AG09309 (cell line): ENCODE measurements around the gene ABCA8.
A peak's percentile ranks its signal among the peaks of the same experiment; 100 is the strongest.
"Not testable (repeated sequence)": the region's sequence is repeated elsewhere in the genome, so short reads cannot be mapped to it uniquely, and the experiment has no call there.

ENCODE experiments used
- DNase-seq: peaks from one replicate; pipeline ENCODE4 v3.0.0-alpha.2; 2010; ENCODE audit warnings: low read depth
- H3K4me3 ChIP-seq: 2 replicates; pipeline ENCODE4 v1.5.1; 2011; ENCODE audit warnings: mild to moderate bottlenecking, low read depth, low read length, moderate library complexity; ENCODE audit not compliant: control insufficient read depth
- TF ChIP-seq, protein P1 (sequence below): IDR thresholded peaks from 2 replicates; pipeline ENCODE4 v1.5.1; 2011; ENCODE audit warnings: mild to moderate bottlenecking, low read depth, low read length, inconsistent platforms; ENCODE audit not compliant: insufficient read depth, control insufficient read depth; ENCODE audit errors: missing control alignments

The ABCA8 gene

DNA sequence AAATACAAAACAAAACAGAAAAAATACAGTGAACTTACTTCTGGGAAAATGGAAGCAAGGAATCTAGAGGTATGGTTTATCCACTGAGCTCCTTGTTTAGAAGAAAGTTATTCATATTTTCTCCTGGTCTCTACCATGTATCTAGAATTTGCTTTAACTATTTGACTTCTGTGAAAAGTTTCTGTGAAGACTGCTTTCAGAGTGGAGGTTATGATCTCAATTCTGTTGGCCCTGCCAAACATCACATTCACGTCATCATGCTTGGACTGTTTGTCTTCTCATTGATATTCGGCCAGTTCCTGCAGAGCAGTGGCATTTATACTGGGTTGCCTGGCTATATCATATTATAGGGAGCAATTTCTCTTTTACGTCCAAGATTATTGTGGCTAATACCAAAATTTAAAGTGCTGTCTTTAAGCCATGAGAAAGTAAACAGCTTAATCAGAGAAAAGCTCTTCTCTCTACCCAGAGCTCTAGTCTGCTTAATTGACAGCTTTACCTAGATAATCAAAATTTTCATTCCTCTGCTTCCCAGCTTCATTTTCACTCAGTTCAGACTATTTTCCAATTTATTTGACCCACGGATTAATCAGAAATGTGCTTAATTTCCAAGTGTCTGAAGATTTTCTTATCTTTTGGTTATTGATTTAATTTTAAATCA lies at the start of gene ABCA8:
ABCA8 (minus strand) TSS at position 212 of the 661 bp plus-strand sequence. CDS start 13,358 bp downstream, outside the sequence.
- no peak for DNase-seq
- H3K4me3 ChIP-seq = no peak within 1 kb of the TSS
- TF ChIP-seq, protein P1, sequence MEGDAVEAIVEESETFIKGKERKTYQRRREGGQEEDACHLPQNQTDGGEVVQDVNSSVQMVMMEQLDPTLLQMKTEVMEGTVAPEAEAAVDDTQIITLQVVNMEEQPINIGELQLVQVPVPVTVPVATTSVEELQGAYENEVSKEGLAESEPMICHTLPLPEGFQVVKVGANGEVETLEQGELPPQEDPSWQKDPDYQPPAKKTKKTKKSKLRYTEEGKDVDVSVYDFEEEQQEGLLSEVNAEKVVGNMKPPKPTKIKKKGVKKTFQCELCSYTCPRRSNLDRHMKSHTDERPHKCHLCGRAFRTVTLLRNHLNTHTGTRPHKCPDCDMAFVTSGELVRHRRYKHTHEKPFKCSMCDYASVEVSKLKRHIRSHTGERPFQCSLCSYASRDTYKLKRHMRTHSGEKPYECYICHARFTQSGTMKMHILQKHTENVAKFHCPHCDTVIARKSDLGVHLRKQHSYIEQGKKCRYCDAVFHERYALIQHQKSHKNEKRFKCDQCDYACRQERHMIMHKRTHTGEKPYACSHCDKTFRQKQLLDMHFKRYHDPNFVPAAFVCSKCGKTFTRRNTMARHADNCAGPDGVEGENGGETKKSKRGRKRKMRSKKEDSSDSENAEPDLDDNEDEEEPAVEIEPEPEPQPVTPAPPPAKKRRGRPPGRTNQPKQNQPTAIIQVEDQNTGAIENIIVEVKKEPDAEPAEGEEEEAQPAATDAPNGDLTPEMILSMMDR = no peak

DNA sequence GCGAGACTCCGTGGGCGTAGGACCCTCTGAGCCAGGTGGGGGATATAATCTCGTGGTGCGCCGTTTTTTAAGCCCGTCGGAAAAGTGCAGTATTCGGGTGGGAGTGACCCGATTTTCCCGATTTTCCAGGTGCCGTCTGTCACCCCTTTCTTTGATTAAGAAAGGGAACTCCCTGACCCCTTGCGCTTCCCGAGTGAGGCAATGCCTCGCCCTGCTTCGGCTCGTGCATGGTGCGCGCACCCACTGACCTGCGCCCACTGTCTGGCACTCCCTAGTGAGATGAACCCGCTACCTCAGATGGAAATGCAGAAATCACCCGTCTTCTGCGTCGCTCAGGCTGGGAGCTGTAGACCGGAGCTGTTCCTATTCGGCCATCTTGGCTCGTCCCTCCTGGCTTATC lies 49.6 kb upstream of the ABCA8 start:
- H3K4me3 ChIP-seq, DNase-seq: not testable (repeated sequence)

GRCh38 chr17:68999743-69000142 lies 44.6 kb upstream of the ABCA8 start:
- H3K4me3 ChIP-seq, DNase-seq: not testable (repeated sequence)

GRCh38 chr17:68993112-68993511 lies 37.9 kb upstream of the ABCA8 start:
- H3K4me3 ChIP-seq = no peak overlapping the region
- TF ChIP-seq, protein P1 = no peak
- DNase-seq = no peak

- TF ChIP-seq, protein P1 = no peak
- no peak overlapping the region for H3K4me3 ChIP-seq
- DNase-seq = no peak
Measured at GRCh38 chr17:68987966-68988365, 32.8 kb upstream of the ABCA8 start.

GRCh38 chr17:68981288-68981687 lies 26.1 kb upstream of the ABCA8 start:
- DNase-seq = peak; percentile 74
- no peak overlapping the region for H3K4me3 ChIP-seq
- TF ChIP-seq, protein P1 = no peak

DNA sequence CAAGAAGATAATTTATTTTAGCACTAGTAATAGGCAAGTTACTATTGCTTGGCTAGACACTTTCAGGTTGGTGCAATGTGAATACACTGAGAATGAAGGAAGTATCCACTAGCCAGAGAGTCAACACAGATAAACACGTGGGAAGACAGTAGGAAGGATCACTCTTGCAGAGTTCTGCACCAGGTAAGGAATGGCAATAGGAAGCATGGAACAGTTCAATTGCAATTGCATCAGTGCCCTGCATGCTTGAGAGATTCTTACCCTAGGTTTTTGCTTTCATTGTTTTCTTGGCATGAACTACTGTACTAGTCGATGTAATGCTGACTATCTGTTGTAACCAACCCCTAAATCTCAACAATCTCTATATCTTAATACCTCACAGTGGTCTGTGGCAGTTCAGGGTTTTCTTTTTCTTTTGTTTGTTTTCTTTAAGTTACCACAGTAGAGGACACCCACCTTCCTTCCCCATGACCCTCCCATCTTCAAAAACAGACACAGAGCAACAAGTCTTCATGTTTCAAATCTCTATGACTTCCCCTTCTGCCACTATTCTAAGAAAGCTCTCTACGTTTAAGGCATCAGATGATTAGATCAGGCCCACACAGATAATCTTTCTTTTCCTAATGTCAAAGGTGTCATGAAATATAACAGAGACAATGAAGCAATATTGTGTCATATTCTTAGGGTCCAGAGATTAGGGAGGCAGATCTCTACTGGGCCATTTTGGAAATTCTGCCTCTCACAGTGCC lies 18.1 kb upstream of the ABCA8 start:
- TF ChIP-seq, protein P1 = no peak
- DNase-seq = no peak

More for the DNA sequence above, 18.1 kb upstream of the ABCA8 start:
- H3K4me3 ChIP-seq = no peak overlapping the region
